K562 (cell line): ENCODE results near the gene ISLR2. TPM values are rescaled to one million over a fixed set of nuclear protein-coding genes. Genes with fewer than 3 reads are reported as not detected.

Experiments
- ATAC-seq: fragments of 200-7000 bp; cut with Tn5 transposase; 3 replicates; pipeline ENCODE4 v1.9.1; 2020; ENCODE audit warnings: moderate library complexity
- BruUV-seq: library from RNA; stranded (reverse); fragments of 400-500 nt; replicated peaks from 2 replicates; lab custom pipeline; 2021; lab: Mats Ljungman, UMichigan
- CTCF ChIA-PET: fragments of 300-600 bp; formaldehyde crosslinking; extraction: SDS; loops from one replicate; lab custom pipeline; 2021; ENCODE audit warnings: low intra/inter-chr PET ratio; lab: Yijun Ruan, JAX
- POLR2A ChIA-PET: fragments of 300-600, 350-650 bp; sonication (Branson Sonifier 250); formaldehyde crosslinking; extraction: SDS; loops from one replicate; lab custom pipeline; 2021; ENCODE audit warnings: antibody characterized with exemption, inconsistent platforms; lab: Yijun Ruan, JAX
- DNase-seq, 4 experiments: peaks; one replicate each; pipeline versions ENCODE4 v3.0.0 to v3.0.0-alpha.2; 2011 to 2018; ENCODE audit warnings: low spot score in 3 of 4, mixed read lengths in 3 of 4; ENCODE audit errors: extremely low read depth in 1 of 4
- FAIRE-seq: peaks from 2 replicates; lab custom pipeline; 2011; peaks lifted over from hg19 to GRCh38; lab: Jason Lieb, UNC
- H2AFZ ChIP-seq: 2 replicates; pipeline ENCODE4 v1.6.0; 2011; ENCODE audit warnings: low read depth, low read length, control low read depth, inconsistent platforms
- H3K27ac ChIP-seq: fragments of 200-600 bp; 3 replicates; pipeline ENCODE4 v1.8.0; 2011; ENCODE audit warnings: low read depth, mild to moderate bottlenecking, control low read depth, inconsistent platforms, low read length, moderate library complexity, mixed read lengths; ENCODE audit errors: extremely low read depth
- H3K27me3 ChIP-seq, 2 experiments: fragments of 300-600 bp in 1 of 2; 2 replicates in 1 of 2; 3 replicates in 1 of 2; pipeline versions ENCODE4 v1.6.0 to v1.8.0; 2011; ENCODE audit warnings: inconsistent platforms in 2 of 2, low read length in 2 of 2, mild to moderate bottlenecking in 1 of 2, mixed read lengths in 1 of 2, moderate library complexity in 1 of 2; ENCODE audit not compliant: control insufficient read depth in 2 of 2, insufficient read depth in 2 of 2
- H3K36me3 ChIP-seq: fragments of 300-600 bp; 3 replicates; pipeline ENCODE4 v1.8.0; 2011; ENCODE audit warnings: mild to moderate bottlenecking, low read length, inconsistent platforms; ENCODE audit not compliant: control insufficient read depth, insufficient read depth
- H3K4me1 ChIP-seq, 2 experiments: fragments of 200-600 bp in 1 of 2; replicated peaks in 1 of 2; 2 replicates in 1 of 2; 3 replicates in 1 of 2; pipeline versions ENCODE4 v1.5.1 to v1.8.0; 2011; ENCODE audit warnings: inconsistent platforms in 2 of 2, low read length in 2 of 2, mild to moderate bottlenecking in 1 of 2, mixed read lengths in 1 of 2, moderate library complexity in 1 of 2; ENCODE audit not compliant: control insufficient read depth in 2 of 2, insufficient read depth in 2 of 2
- H3K4me2 ChIP-seq: 2 replicates; pipeline ENCODE4 v1.6.1; 2011; ENCODE audit warnings: low read length, control low read depth, inconsistent platforms, mixed read lengths; ENCODE audit not compliant: insufficient read depth
- H3K4me3 ChIP-seq: fragments of 200-600 bp; sonication (generic), shearing (Covaris generic); 2 replicates; pipeline ENCODE4 v1.5.1; 2016; ENCODE audit warnings: control low read depth, inconsistent platforms
- H3K79me2 ChIP-seq: fragments of 200-600 bp; 3 replicates; pipeline ENCODE4 v1.8.0; 2011; ENCODE audit warnings: low read length, inconsistent platforms; ENCODE audit not compliant: control insufficient read depth, insufficient read depth
- H3K9ac ChIP-seq, 2 experiments: 2 replicates each; pipeline versions ENCODE4 v1.6.0 to v1.6.1; 2011; ENCODE audit warnings: low read depth in 2 of 2, low read length in 2 of 2, control low read depth in 1 of 2, inconsistent platforms in 1 of 2, mild to moderate bottlenecking in 1 of 2, mixed read lengths in 1 of 2; ENCODE audit not compliant: insufficient read depth in 1 of 2
- H3K9me1 ChIP-seq: one replicate; pipeline ENCODE4 v1.6.0; 2011; ENCODE audit warnings: inconsistent platforms, mild to moderate bottlenecking, low read length, moderate library complexity; ENCODE audit not compliant: control insufficient read depth, insufficient read depth
- H3K9me3 ChIP-seq: replicated peaks from 2 replicates; pipeline ENCODE4 v1.5.1; 2011; ENCODE audit warnings: low read depth, low read length, inconsistent platforms; ENCODE audit not compliant: control insufficient read depth, insufficient read depth
- H4K20me1 ChIP-seq: replicated peaks from 2 replicates; pipeline ENCODE4 v1.6.1; 2011; ENCODE audit warnings: low read length, inconsistent platforms, mixed read lengths; ENCODE audit not compliant: control insufficient read depth, insufficient read depth
- HCFC1 ChIP-seq: IDR thresholded peaks from 2 replicates; pipeline ENCODE4 v1.6.1; 2012; ENCODE audit warnings: low read depth, low read length, improper control_type of control experiment
- HDAC1 ChIP-seq, 2 experiments: fragments of 450-650 bp; IDR thresholded peaks; 2 replicates each; pipeline ENCODE4 v1.6.1; 2016 to 2017; ENCODE audit warnings: inconsistent platforms in 1 of 2, mild to moderate bottlenecking in 1 of 2, moderate library complexity in 1 of 2
- HMG20A ChIP-seq: fragments of 450-650 bp; formaldehyde crosslinking; conservative IDR thresholded peaks from 2 replicates; pipeline ENCODE4 v1.4.0; 2020; ENCODE audit warnings: mild to moderate bottlenecking, mixed read lengths
- JUND ChIP-seq, 2 experiments: IDR thresholded peaks; 2 replicates in 1 of 2; 3 replicates in 1 of 2; pipeline ENCODE4 v1.6.1; 2011; ENCODE audit warnings: borderline replicate concordance in 2 of 2, low read depth in 2 of 2, low read length in 2 of 2, improper control_type of control experiment in 1 of 2, missing biosample characterization in 1 of 2, missing genetic modification characterization in 1 of 2, missing genetic modification reagents in 1 of 2
- KLF6 ChIP-seq: fragments of 250-450 bp; sonication (Bioruptor Pico); IDR thresholded peaks from 2 replicates; pipeline ENCODE4 v1.4.0; 2020; ENCODE audit warnings: mild to moderate bottlenecking, moderate library complexity, borderline replicate concordance
- NCOA4 ChIP-seq: fragments of 450-650 bp; IDR thresholded peaks from 2 replicates; pipeline ENCODE4 v1.6.1; 2018; ENCODE audit warnings: mild to moderate bottlenecking; ENCODE audit not compliant: partially characterized antibody
- PKNOX1 ChIP-seq: fragments of 450-650 bp; IDR thresholded peaks from 2 replicates; pipeline ENCODE4 v1.6.1; 2016
- TEAD1 ChIP-seq, 2 experiments: fragments of 450-650 bp in 1 of 2; sonication (generic) in 1 of 2; formaldehyde crosslinking; IDR thresholded peaks; 2 replicates each; pipeline versions ENCODE4 v1.4.0 to v1.8.0; 2020 to 2022; ENCODE audit warnings: mild to moderate bottlenecking in 2 of 2, missing genetic modification reagents in 1 of 2
- ZNF407 ChIP-seq: fragments of 450-650 bp; IDR thresholded peaks from 2 replicates; pipeline ENCODE4 v1.6.1; 2016; ENCODE audit warnings: low read depth
- ZNF57 ChIP-seq: fragments of 450-650 bp; formaldehyde crosslinking; IDR thresholded peaks from 2 replicates; pipeline ENCODE4 v1.4.0; 2020; ENCODE audit warnings: mild to moderate bottlenecking, moderate library complexity
- ZNF586 ChIP-seq: fragments of 450-650 bp; formaldehyde crosslinking; conservative IDR thresholded peaks from 2 replicates; pipeline ENCODE4 v1.4.0; 2020; ENCODE audit warnings: mild to moderate bottlenecking, moderate library complexity
- ZNF778 ChIP-seq: fragments of 450-650 bp; formaldehyde crosslinking; IDR thresholded peaks from 2 replicates; pipeline ENCODE4 v1.4.0; 2020; ENCODE audit warnings: mild to moderate bottlenecking, moderate library complexity
- ZSCAN32 ChIP-seq: fragments of 450-650 bp; formaldehyde crosslinking; IDR thresholded peaks from 2 replicates; pipeline ENCODE4 v1.4.0; 2020; ENCODE audit warnings: mild to moderate bottlenecking, moderate library complexity
- WGBS: fragments of 100-300 bp; shearing (Covaris generic); methylation state at CpG from one replicate; pipeline ENCODE4 v1.1.6; 2016; ENCODE audit warnings: low coverage, mixed read lengths; ENCODE audit not compliant: insufficient coverage; ENCODE audit errors: missing lambda C conversion rate; 5-methylcytosine and 5-hydroxymethylcytosine counted together
- in situ Hi-C: fragments of 300-500 bp; cut with MboI; formaldehyde crosslinking; loops from 4 replicates; pipeline ENCODE4 v1.15.0; 2018; ENCODE audit warnings: inconsistent platforms, mixed read lengths
- intact Hi-C: fragments of 100-400 bp; cut with micrococcal nuclease; formaldehyde crosslinking; loops from 2 replicates; pipeline ENCODE4 v1.14.2; 2022
- polyA plus RNA-seq, 8 experiments: library from polyadenylated mRNA; depleted of rRNA in 4 of 8; stranded (reverse) in 5 of 8; unstranded in 3 of 8; fragments of >200 nt; fragmentation: Nextera tagmentation in 2 of 8; fragmentation: Illumina TruSeq in 1 of 8; extraction: Ambion mirVana in 2 of 8; extraction: Trizol in 1 of 8; gene quantifications; 2 replicates each; pipeline versions ENCODE4 v1.2.1 to v1.2.3, GENCODE V29; 2011 to 2014; ENCODE audit warnings: inconsistent platforms in 1 of 8, missing spikeins in 1 of 8
- total RNA-seq, 7 experiments: library from RNA; depleted of rRNA in 6 of 7; stranded (reverse); fragments of >200 nt in 6 of 7; fragmentation: Illumina TruSeq in 2 of 7; extraction: Trizol in 2 of 7; gene quantifications; 2 replicates each; pipeline versions ENCODE4 v1.2.1 to v1.2.3, GENCODE V29; 2011 to 2021; ENCODE audit warnings: low replicate concordance in 1 of 7

ISLR2 gene
- total and polyA plus RNA-seq, 9 of the 15 experiments (the other 6 are each of a cell fraction or from before 2014, with no cell fraction given) = not detected

- DNase-seq (no peak), ATAC-seq (no peak), FAIRE-seq (no peak)
- CTCF ChIA-PET = no interaction called here
- Histone ChIP-seq H3K9me3 (no peaks in the 10 kb centered on the region), H3K27me3 (peaks cover 27 to 78% of the 10 kb centered on the region in 2 experiments; a peak in 4 of 5 replicates), H3K4me1 (peaks cover 0 to 15% of the 10 kb centered on the region in 2 experiments; a peak in 2 of 5 replicates), H4K20me1 (peaks cover 12% of the 10 kb centered on the region), H3K9ac (no peak overlapping the region), H3K9me1 (no peaks in the 10 kb centered on the region), H3K4me3 (no peak overlapping the region), H3K4me2 (no peak overlapping the region), H3K27ac (no peak overlapping the region), H3K79me2 (no peaks in the 10 kb centered on the region), H3K36me3 (no peaks in the 10 kb centered on the region), H2AFZ (no peak overlapping the region)
- WGBS = 1% methylated on average over 16 of the region's 20 CpGs
- POLR2A ChIA-PET = no interaction called here
- intact Hi-C loops (no loop called here), in situ Hi-C loops (no loop called here)
- BruUV-seq = no TSS peak
- no peak for TF ChIP-seq ZNF586 (CRISPR knock-in tag)
- TF ChIP-seq ZNF57 (CRISPR knock-in tag) = no peak
- TF ChIP-seq ZNF778 (CRISPR knock-in tag) = no peak
- no peak for TF ChIP-seq NCOA4
- TF ChIP-seq TEAD1 (CRISPR knock-in tag; IDR thresholded peaks at IDR 0.05) = no peak
- TF ChIP-seq KLF6 (CRISPR knock-in tag) = no peak
- TF ChIP-seq ZNF407 = no peak
- no peak for TF ChIP-seq ZSCAN32 (CRISPR knock-in tag)
- no peak for TF ChIP-seq PKNOX1
- TF ChIP-seq HDAC1 (IDR thresholded peaks at IDR 0.05) = no peak
- TF ChIP-seq JUND (IDR thresholded peaks at IDR 0.05; ENCODE audit: borderline replicate concordance, low read depth, low read length) = no peak
- TF ChIP-seq JUND (tag; IDR thresholded peaks at IDR 0.05; ENCODE audit: borderline replicate concordance, low read depth, low read length) = no peak
- no peak for TF ChIP-seq HMG20A (CRISPR knock-in tag)
- no peak for TF ChIP-seq HCFC1
These were observed 44.0 kb downstream of the ISLR2 start for GRCh38 chr15:74174219-74174957.
